Caco-2 (cell line): ENCODE data around the gene ARHGDIB. TPM values are rescaled to one million over a fixed set of nuclear protein-coding genes. Genes with fewer than 3 reads are reported as not detected.

Experiments used
- BruUV-seq: library from RNA; stranded (reverse); fragments of 400-500 nt; replicated peaks from 2 replicates; lab custom pipeline; 2021; lab: Mats Ljungman, UMichigan
- CTCF ChIA-PET: fragments of 300-600 bp; sonication (Branson Sonifier 250); formaldehyde crosslinking; loops from one replicate; lab custom pipeline; 2022; ENCODE audit warnings: antibody characterized with exemption; lab: Charles Lee
- POLR2A ChIA-PET: fragments of 300-600 bp; sonication (Branson Sonifier 250); formaldehyde crosslinking; loops from one replicate; lab custom pipeline; 2022; ENCODE audit warnings: antibody characterized with exemption; lab: Charles Lee
- DNase-seq, 2 experiments: peaks; one replicate each; pipeline versions ENCODE4 v3.0.0 to v3.0.0-alpha.2; 2020 to 2022
- H3K27me3 ChIP-seq: replicated peaks from 2 replicates; pipeline ENCODE4 v1.6.0; 2011; ENCODE audit warnings: low read length; ENCODE audit not compliant: control insufficient read depth, insufficient read depth
- H3K36me3 ChIP-seq: 2 replicates; pipeline ENCODE4 v1.5.1; 2011; ENCODE audit warnings: low read length; ENCODE audit not compliant: control insufficient read depth, insufficient read depth
- H3K4me1 ChIP-seq: fragments of 250-450 bp; sonication (Bioruptor Pico); 2 replicates; pipeline ENCODE4 v1.5.1; 2020; ENCODE audit warnings: mild to moderate bottlenecking
- H3K4me3 ChIP-seq: 2 replicates; pipeline ENCODE4 v1.5.1; 2011; ENCODE audit warnings: low read depth, mild to moderate bottlenecking, control low read depth, low read length
- H3K9me3 ChIP-seq: fragments of 250-450 bp; sonication (Bioruptor Pico); 2 replicates; pipeline ENCODE4 v1.5.1; 2020; ENCODE audit warnings: mild to moderate bottlenecking, moderate library complexity
- H3K27ac Mint-ChIP-seq: one replicate; pipeline ENCODE4 v1.8.0; 2022; ENCODE audit warnings: mixed read lengths; ENCODE audit not compliant: unreplicated experiment
- H3K27me3 Mint-ChIP-seq: one replicate; pipeline ENCODE4 v1.8.0; 2022; ENCODE audit warnings: mixed read lengths; ENCODE audit not compliant: insufficient read depth, unreplicated experiment
- H3K36me3 Mint-ChIP-seq: one replicate; pipeline ENCODE4 v1.8.0; 2022; ENCODE audit warnings: mild to moderate bottlenecking, mixed read lengths; ENCODE audit not compliant: insufficient read depth, unreplicated experiment
- H3K4me1 Mint-ChIP-seq: one replicate; pipeline ENCODE4 v1.8.0; 2022; ENCODE audit warnings: low read depth, mixed read lengths; ENCODE audit not compliant: unreplicated experiment
- H3K4me3 Mint-ChIP-seq: one replicate; pipeline ENCODE4 v1.8.0; 2022; ENCODE audit warnings: mild to moderate bottlenecking, moderate library complexity, mixed read lengths; ENCODE audit not compliant: unreplicated experiment
- H3K9me3 Mint-ChIP-seq: one replicate; pipeline ENCODE4 v1.8.0; 2022; ENCODE audit warnings: mixed read lengths; ENCODE audit not compliant: unreplicated experiment
- CTCF ChIP-seq, 2 experiments: fragments of 200-600 bp in 1 of 2; IDR thresholded peaks; 1 replicate in 1 of 2; 2 replicates in 1 of 2; pipeline versions ENCODE4 v1.5.1 to v1.8.0; 2011 to 2022; ENCODE audit warnings: antibody characterized with exemption in 1 of 2, control low read depth in 1 of 2, inconsistent platforms in 1 of 2, low read depth in 1 of 2, low read length in 1 of 2, mild to moderate bottlenecking in 1 of 2, moderate library complexity in 1 of 2; ENCODE audit not compliant: insufficient read depth in 1 of 2, severe bottlenecking in 1 of 2, unreplicated experiment in 1 of 2
- intact Hi-C: fragments of 100-400 bp; cut with micrococcal nuclease; formaldehyde crosslinking; loops from one replicate; pipeline ENCODE4 v1.10.0; 2022; ENCODE audit not compliant: unreplicated experiment
- total RNA-seq: library from RNA; stranded (reverse); gene quantifications from 2 replicates; pipeline ENCODE4 v1.2.3, GENCODE V29; 2022

The ARHGDIB gene
- total RNA-seq, 1 experiment from 2014 or later = 15.9 TPM

DNA sequence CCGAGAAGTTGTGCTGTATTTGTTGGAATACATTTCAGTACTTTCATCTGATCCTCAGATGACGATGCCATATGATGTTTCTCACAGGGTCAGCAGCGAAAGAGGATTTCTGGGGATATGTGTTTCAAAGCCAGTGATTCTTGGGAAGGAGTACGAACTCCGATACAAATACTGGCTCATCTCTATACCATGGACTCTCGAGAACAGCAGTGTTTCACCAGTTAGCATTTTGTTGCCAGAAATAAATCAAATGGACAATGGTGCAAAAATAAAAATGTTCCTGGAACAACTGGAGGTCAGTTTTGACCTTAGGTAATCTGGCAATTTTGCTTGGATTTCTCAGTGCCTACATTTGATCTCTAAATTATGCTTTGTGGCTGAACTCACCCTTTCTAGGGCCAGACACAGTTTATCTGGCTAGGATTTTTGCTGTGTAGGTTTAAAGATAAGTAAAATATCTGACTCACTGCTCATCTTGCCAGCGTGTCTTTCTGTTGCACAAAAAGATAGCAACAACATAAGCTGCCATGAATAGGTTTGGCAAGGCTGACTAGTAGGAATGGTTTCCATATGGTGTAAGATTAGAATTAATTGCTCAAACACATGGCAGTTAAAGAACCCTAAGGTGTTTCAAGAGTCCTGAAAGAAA is 64.8 kb downstream of the ARHGDIB start:
- Mint-ChIP-seq H3K9me3 (no peaks in the 10 kb centered on the region), H3K27me3 (peaks cover 3% of the 10 kb centered on the region), H3K27ac (no peak overlapping the region), H3K36me3 (no peaks in the 10 kb centered on the region), H3K4me1 (peaks cover 10% of the 10 kb centered on the region), H3K4me3 (no peak overlapping the region)
- BruUV-seq = no TSS peak
- H3K9me3 ChIP-seq = no peaks in the 10 kb centered on the region
- CTCF ChIA-PET = no interaction called here
- no peaks in the 10 kb centered on the region for H3K36me3 ChIP-seq
- DNase-seq = no peak
- intact Hi-C loops = no loop called here
- TF ChIP-seq CTCF (IDR thresholded peaks at IDR 0.05; ENCODE audit: insufficient read depth in 1 of 2, low read depth in 1 of 2, low read length in 1 of 2, severe bottlenecking in 1 of 2, unreplicated experiment in 1 of 2) = no peak
- no peak overlapping the region for H3K4me3 ChIP-seq
- no peaks in the 10 kb centered on the region for H3K27me3 ChIP-seq
- POLR2A ChIA-PET = no interaction called here
- H3K4me1 ChIP-seq = no peaks in the 10 kb centered on the region

GRCh38 chr12:14893506-14894250 is 67.7 kb downstream of the ARHGDIB start:
- Histone ChIP-seq H3K4me1 (no peaks in the 10 kb centered on the region), H3K36me3 (no peaks in the 10 kb centered on the region), H3K4me3 (no peak overlapping the region), H3K9me3 (no peaks in the 10 kb centered on the region), H3K27me3 (no peaks in the 10 kb centered on the region)
- POLR2A ChIA-PET = no interaction called here
- H3K36me3 Mint-ChIP-seq = no peaks in the 10 kb centered on the region
- DNase-seq = no peak
- no peaks in the 10 kb centered on the region for H3K9me3 Mint-ChIP-seq
- H3K4me3 Mint-ChIP-seq = no peak overlapping the region
- BruUV-seq = no TSS peak
- no peaks in the 10 kb centered on the region for H3K4me1 Mint-ChIP-seq
- H3K27me3 Mint-ChIP-seq = peaks cover 3% of the 10 kb centered on the region
- intact Hi-C loops = loop anchor here (2.0 kb wide), 2 partner anchors 83 to 169 kb away; no protein-coding TSS in a partner anchor
- CTCF ChIA-PET = no interaction called here
- TF ChIP-seq CTCF (IDR thresholded peaks at IDR 0.05; ENCODE audit: insufficient read depth in 1 of 2, low read depth in 1 of 2, low read length in 1 of 2, severe bottlenecking in 1 of 2, unreplicated experiment in 1 of 2) = no peak
- H3K27ac Mint-ChIP-seq = no peak overlapping the region

GRCh38 chr12:14892726-14893505 is 68.5 kb downstream of the ARHGDIB start:
- Histone ChIP-seq H3K4me1 (no peaks in the 10 kb centered on the region), H3K36me3 (no peaks in the 10 kb centered on the region), H3K9me3 (no peaks in the 10 kb centered on the region), H3K27me3 (no peaks in the 10 kb centered on the region), H3K4me3 (no peak overlapping the region)
- POLR2A ChIA-PET = no interaction called here
- H3K4me1 Mint-ChIP-seq = no peaks in the 10 kb centered on the region
- no peak overlapping the region for H3K27ac Mint-ChIP-seq
- H3K4me3 Mint-ChIP-seq = no peak overlapping the region
- CTCF ChIA-PET = interaction anchor here (0.8 to 1.2 kb wide), 2 partner anchors 20 to 82 kb away, joined by 3 to 5 read pairs; no protein-coding TSS in a partner anchor
- intact Hi-C loops = loop anchor here (1.0 to 2.0 kb wide), 2 partner anchors 48 to 82 kb away; no protein-coding TSS in a partner anchor
- DNase-seq = peak in 1 of 2 experiments; percentile 18
- no TSS peak for BruUV-seq
- H3K27me3 Mint-ChIP-seq = peaks cover 7% of the 10 kb centered on the region
- TF ChIP-seq CTCF (IDR thresholded peaks at IDR 0.05; ENCODE audit: insufficient read depth in 1 of 2, low read depth in 1 of 2, low read length in 1 of 2, severe bottlenecking in 1 of 2, unreplicated experiment in 1 of 2) = peak in 1 of 2 experiments; percentile 19
- H3K36me3 Mint-ChIP-seq = no peaks in the 10 kb centered on the region
- H3K9me3 Mint-ChIP-seq = no peaks in the 10 kb centered on the region
